GM12878 (cell line): ENCODE data around the gene ACOT6. TPM values are rescaled to one million over a fixed set of nuclear protein-coding genes. Genes with fewer than 3 reads are reported as not detected.

Experiments used
- BMI1 ChIP-seq: fragments of 450-650 bp; IDR thresholded peaks from 2 replicates; pipeline ENCODE4 v1.6.1; 2016; ENCODE audit warnings: mild to moderate bottlenecking, moderate library complexity, borderline replicate concordance
- IKZF1 ChIP-seq: fragments of 450-650 bp; conservative IDR thresholded peaks from 2 replicates; pipeline ENCODE4 v1.6.1; 2017; ENCODE audit warnings: antibody characterized with exemption, mild to moderate bottlenecking
- IKZF2 ChIP-seq, 2 experiments: fragments of 450-650 bp; IDR thresholded peaks; 2 replicates each; pipeline ENCODE4 v1.6.1; 2017; ENCODE audit warnings: mild to moderate bottlenecking in 2 of 2, moderate library complexity in 2 of 2
- IRF3 ChIP-seq: fragments of 450-650 bp; IDR thresholded peaks from 2 replicates; pipeline ENCODE4 v1.6.1; 2014; ENCODE audit warnings: mild to moderate bottlenecking
- JUNB ChIP-seq: IDR thresholded peaks from 2 replicates; pipeline ENCODE4 v1.6.1; 2016; ENCODE audit warnings: antibody characterized with exemption, mild to moderate bottlenecking
- NFXL1 ChIP-seq: fragments of 450-650 bp; IDR thresholded peaks from 2 replicates; pipeline ENCODE4 v1.6.1; 2017; ENCODE audit warnings: antibody characterized with exemption, mild to moderate bottlenecking, borderline replicate concordance
- PAX5 ChIP-seq: IDR thresholded peaks from 2 replicates; pipeline ENCODE4 v1.6.1; 2011; ENCODE audit warnings: low read depth, low read length, borderline replicate concordance
- PKNOX1 ChIP-seq: fragments of 450-650 bp; IDR thresholded peaks from 2 replicates; pipeline ENCODE4 v1.6.1; 2016; ENCODE audit warnings: mild to moderate bottlenecking
- POLR2A ChIP-seq: IDR thresholded peaks from 2 replicates; pipeline ENCODE4 v1.6.1; 2011; ENCODE audit warnings: low read depth, mild to moderate bottlenecking, low read length
- POLR2AphosphoS2 ChIP-seq: IDR thresholded peaks from 2 replicates; pipeline ENCODE4 v1.6.1; 2011; ENCODE audit warnings: low read depth, mild to moderate bottlenecking, low read length, improper control_type of control experiment, moderate library complexity
- RCOR1 ChIP-seq: conservative IDR thresholded peaks from 2 replicates; pipeline ENCODE4 v1.6.1; 2012; ENCODE audit warnings: low read depth, low read length, improper control_type of control experiment
- RELB ChIP-seq: fragments of 450-650 bp; IDR thresholded peaks from 2 replicates; pipeline ENCODE4 v1.6.1; 2017; ENCODE audit warnings: low read depth, mild to moderate bottlenecking, moderate library complexity
- SRF ChIP-seq, 2 experiments: IDR thresholded peaks; 2 replicates each; pipeline ENCODE4 v1.6.1; 2011; ENCODE audit warnings: low read depth in 2 of 2, low read length in 2 of 2, mild to moderate bottlenecking in 1 of 2, moderate library complexity in 1 of 2
- TCF12 ChIP-seq: IDR thresholded peaks from 2 replicates; pipeline ENCODE4 v1.6.1; 2011; ENCODE audit warnings: low read depth, mild to moderate bottlenecking, low read length
- USF1 ChIP-seq: IDR thresholded peaks from 2 replicates; pipeline ENCODE4 v1.6.1; 2011; ENCODE audit warnings: borderline replicate concordance, low read depth, mild to moderate bottlenecking, moderate library complexity, mixed read lengths, low read length; ENCODE audit not compliant: insufficient read depth; ENCODE audit errors: extremely low read length
- YBX1 ChIP-seq: fragments of 450-650 bp; IDR thresholded peaks from 2 replicates; pipeline ENCODE4 v1.6.1; 2016; ENCODE audit warnings: antibody characterized with exemption
- ZNF592 ChIP-seq: fragments of 450-650 bp; IDR thresholded peaks from 2 replicates; pipeline ENCODE4 v1.6.1; 2017; ENCODE audit warnings: mild to moderate bottlenecking, moderate library complexity
- polyA plus RNA-seq, 11 experiments: library from polyadenylated mRNA; depleted of rRNA in 4 of 11; unstranded in 6 of 11; stranded (reverse) in 5 of 11; fragments of >200 nt; fragmentation: Nextera tagmentation in 4 of 11; fragmentation: Illumina TruSeq in 1 of 11; extraction: Ambion mirVana in 4 of 11; extraction: Trizol in 1 of 11; gene quantifications; 1 replicate in 1 of 11; 2 replicates in 10 of 11; pipeline versions ENCODE4 v1.2.1 to v1.2.3, GENCODE V29; 2011 to 2016; ENCODE audit warnings: inconsistent platforms in 2 of 11, missing spikeins in 2 of 11, low read depth in 1 of 11
- total RNA-seq, 4 experiments: library from RNA; depleted of rRNA in 3 of 4; stranded (reverse); fragments of >200 nt in 3 of 4; fragmentation: Illumina TruSeq in 1 of 4; extraction: Trizol in 1 of 4; gene quantifications; 2 replicates each; pipeline versions ENCODE4 v1.2.1 to v1.2.3, GENCODE V29; 2013 to 2021
- TF ChIP-seq, protein P1 (sequence below): IDR thresholded peaks from 2 replicates; pipeline ENCODE4 v1.6.1; 2011; ENCODE audit warnings: borderline replicate concordance, low read depth, mild to moderate bottlenecking, moderate library complexity, low read length; ENCODE audit not compliant: insufficient read depth, poor library complexity, severe bottlenecking
- TF ChIP-seq, protein P2 (sequence below): IDR thresholded peaks from 2 replicates; pipeline ENCODE4 v1.6.1; 2011; ENCODE audit warnings: low read depth, low read length, improper control_type of control experiment, borderline replicate concordance

Gene ACOT6
- total and polyA plus RNA-seq, 10 of the 15 experiments (the other 5 are each of a cell fraction or from before 2014, with no cell fraction given) = not detected

- no peak for TF ChIP-seq YBX1
- no peak for TF ChIP-seq USF1
- 0 out of 2 replicates have a peak, but pooled peaks have one; percentile 13 for TF ChIP-seq PAX5
- TF ChIP-seq, protein P1, sequence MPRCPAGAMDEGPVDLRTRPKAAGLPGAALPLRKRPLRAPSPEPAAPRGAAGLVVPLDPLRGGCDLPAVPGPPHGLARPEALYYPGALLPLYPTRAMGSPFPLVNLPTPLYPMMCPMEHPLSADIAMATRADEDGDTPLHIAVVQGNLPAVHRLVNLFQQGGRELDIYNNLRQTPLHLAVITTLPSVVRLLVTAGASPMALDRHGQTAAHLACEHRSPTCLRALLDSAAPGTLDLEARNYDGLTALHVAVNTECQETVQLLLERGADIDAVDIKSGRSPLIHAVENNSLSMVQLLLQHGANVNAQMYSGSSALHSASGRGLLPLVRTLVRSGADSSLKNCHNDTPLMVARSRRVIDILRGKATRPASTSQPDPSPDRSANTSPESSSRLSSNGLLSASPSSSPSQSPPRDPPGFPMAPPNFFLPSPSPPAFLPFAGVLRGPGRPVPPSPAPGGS = no peak
- TF ChIP-seq IRF3 = no peak
- peak; percentile 91 for TF ChIP-seq RELB
- TF ChIP-seq IKZF1 = peak; percentile 69
- no peak for TF ChIP-seq JUNB
- no peak for TF ChIP-seq POLR2A
- TF ChIP-seq, protein P2, sequence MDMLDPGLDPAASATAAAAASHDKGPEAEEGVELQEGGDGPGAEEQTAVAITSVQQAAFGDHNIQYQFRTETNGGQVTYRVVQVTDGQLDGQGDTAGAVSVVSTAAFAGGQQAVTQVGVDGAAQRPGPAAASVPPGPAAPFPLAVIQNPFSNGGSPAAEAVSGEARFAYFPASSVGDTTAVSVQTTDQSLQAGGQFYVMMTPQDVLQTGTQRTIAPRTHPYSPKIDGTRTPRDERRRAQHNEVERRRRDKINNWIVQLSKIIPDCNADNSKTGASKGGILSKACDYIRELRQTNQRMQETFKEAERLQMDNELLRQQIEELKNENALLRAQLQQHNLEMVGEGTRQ = no peak
- TF ChIP-seq ZNF592 = no peak
- TF ChIP-seq PKNOX1 = no peak
- TF ChIP-seq SRF (IDR thresholded peaks at IDR 0.05; ENCODE audit: low read depth in 2 of 2, low read length in 2 of 2) = no peak
- no peak for TF ChIP-seq RCOR1
- no peak for TF ChIP-seq POLR2AphosphoS2
- TF ChIP-seq NFXL1 = no peak
- no peak for TF ChIP-seq TCF12
- peak; percentile 75 to 79 for TF ChIP-seq IKZF2 (IDR thresholded peaks at IDR 0.05)
- TF ChIP-seq BMI1 = peak; percentile 51
These were observed 51.4 kb downstream of the ACOT6 start (continued) for GRCh38 chr14:73663548-73664212.
